SK-N-SH treated with all-trans-retinoic acid at 6 μM for 48 hours (cell line): ENCODE measurements around the gene IFRD2.
"Not testable (repeated sequence)": the region's sequence is repeated elsewhere in the genome, so short reads cannot be mapped to it uniquely, and the experiment has no call there.

Experiments used
- ATAC-seq: fragments of 200-7000 bp; cut with Tn5 transposase; 3 replicates; pipeline ENCODE4 v1.9.1; 2020; ENCODE audit warnings: mild to moderate bottlenecking, moderate library complexity
- BACH2 ChIP-seq: fragments of 250-450 bp; sonication (Bioruptor Pico); IDR thresholded peaks from 2 replicates; pipeline ENCODE4 v1.9.0; 2021; ENCODE audit warnings: mild to moderate bottlenecking, borderline replicate concordance
- CREB5 ChIP-seq: fragments of 250-450 bp; sonication (Bioruptor Pico); IDR thresholded peaks from 2 replicates; pipeline ENCODE4 v1.5.1; 2020; ENCODE audit warnings: low read depth, mild to moderate bottlenecking, moderate library complexity
- CSDC2 ChIP-seq: fragments of 250-450 bp; sonication (Bioruptor Pico); IDR thresholded peaks from 2 replicates; pipeline ENCODE4 v1.5.0; 2020; ENCODE audit warnings: mild to moderate bottlenecking, moderate library complexity
- ESRRG ChIP-seq: fragments of 250-450 bp; sonication (Bioruptor Pico); IDR thresholded peaks from 2 replicates; pipeline ENCODE4 v1.6.1; 2021; ENCODE audit warnings: mild to moderate bottlenecking
- ISL1 ChIP-seq: fragments of 250-450 bp; sonication (Bioruptor Pico); IDR thresholded peaks from 2 replicates; pipeline ENCODE4 v2.1.2; 2022; ENCODE audit warnings: mild to moderate bottlenecking, moderate library complexity
- OSR1 ChIP-seq: fragments of 250-450 bp; sonication (Bioruptor Pico); IDR thresholded peaks from 2 replicates; pipeline ENCODE4 v1.8.0; 2022; ENCODE audit warnings: moderate library complexity, mild to moderate bottlenecking, inconsistent platforms
- RARB ChIP-seq: fragments of 250-450 bp; sonication (Bioruptor Pico); IDR thresholded peaks from 2 replicates; pipeline ENCODE4 v1.8.0; 2021; ENCODE audit warnings: mild to moderate bottlenecking, moderate library complexity
- SNAI2 ChIP-seq: fragments of 250-450 bp; sonication (Bioruptor Pico); IDR thresholded peaks from 2 replicates; pipeline ENCODE4 v1.5.0; 2020; ENCODE audit warnings: mild to moderate bottlenecking, moderate library complexity
- TCF4 ChIP-seq: fragments of 250-450 bp; sonication (Bioruptor Pico); IDR thresholded peaks from 2 replicates; pipeline ENCODE4 v1.8.0; 2021; ENCODE audit warnings: mild to moderate bottlenecking, moderate library complexity, borderline replicate concordance
- TOX ChIP-seq: fragments of 250-450 bp; sonication (Bioruptor Pico); IDR thresholded peaks from 2 replicates; pipeline ENCODE4 v1.8.0; 2021; ENCODE audit warnings: mild to moderate bottlenecking, moderate library complexity, borderline replicate concordance
- ZC3H10 ChIP-seq: fragments of 250-450 bp; sonication (Bioruptor Pico); IDR thresholded peaks from 2 replicates; pipeline ENCODE4 v1.5.1; 2021; ENCODE audit warnings: mild to moderate bottlenecking, moderate library complexity
- ZFP3 ChIP-seq: fragments of 250-450 bp; sonication (Bioruptor Pico); IDR thresholded peaks from 2 replicates; pipeline ENCODE4 v1.5.0; 2020; ENCODE audit warnings: mild to moderate bottlenecking, moderate library complexity
- ZNF565 ChIP-seq: fragments of 450-650 bp; formaldehyde crosslinking; conservative IDR thresholded peaks from 2 replicates; pipeline ENCODE4 v1.5.0; 2020; ENCODE audit warnings: low read depth, mild to moderate bottlenecking, moderate library complexity
- ZNF70 ChIP-seq: fragments of 450-650 bp; formaldehyde crosslinking; IDR thresholded peaks from 2 replicates; pipeline ENCODE4 v1.5.0; 2020; ENCODE audit warnings: mild to moderate bottlenecking, moderate library complexity
- ZNF8 ChIP-seq: fragments of 450-650 bp; formaldehyde crosslinking; IDR thresholded peaks from 2 replicates; pipeline ENCODE4 v1.5.0; 2020; ENCODE audit warnings: mild to moderate bottlenecking, moderate library complexity
- TF ChIP-seq, protein P1 (sequence below): fragments of 250-450 bp; sonication (Bioruptor Pico); IDR thresholded peaks from 2 replicates; pipeline ENCODE4 v1.8.0; 2021; ENCODE audit warnings: low read depth, mild to moderate bottlenecking, moderate library complexity, borderline replicate concordance
- TF ChIP-seq, protein P2 (sequence below): fragments of 250-450 bp; sonication (Bioruptor Pico); IDR thresholded peaks from 2 replicates; pipeline ENCODE4 v1.5.1; 2021; ENCODE audit warnings: mild to moderate bottlenecking, moderate library complexity
- TF ChIP-seq, protein P3 (sequence below): fragments of 250-450 bp; sonication (Bioruptor Pico); IDR thresholded peaks from 2 replicates; pipeline ENCODE4 v1.8.0; 2020; ENCODE audit warnings: mild to moderate bottlenecking, moderate library complexity, borderline replicate concordance
- TF ChIP-seq, protein P4 (sequence below): fragments of 250-450 bp; sonication (Bioruptor Pico); IDR thresholded peaks from 2 replicates; pipeline ENCODE4 v1.5.0; 2020; ENCODE audit warnings: mild to moderate bottlenecking, moderate library complexity

The IFRD2 gene

DNA sequence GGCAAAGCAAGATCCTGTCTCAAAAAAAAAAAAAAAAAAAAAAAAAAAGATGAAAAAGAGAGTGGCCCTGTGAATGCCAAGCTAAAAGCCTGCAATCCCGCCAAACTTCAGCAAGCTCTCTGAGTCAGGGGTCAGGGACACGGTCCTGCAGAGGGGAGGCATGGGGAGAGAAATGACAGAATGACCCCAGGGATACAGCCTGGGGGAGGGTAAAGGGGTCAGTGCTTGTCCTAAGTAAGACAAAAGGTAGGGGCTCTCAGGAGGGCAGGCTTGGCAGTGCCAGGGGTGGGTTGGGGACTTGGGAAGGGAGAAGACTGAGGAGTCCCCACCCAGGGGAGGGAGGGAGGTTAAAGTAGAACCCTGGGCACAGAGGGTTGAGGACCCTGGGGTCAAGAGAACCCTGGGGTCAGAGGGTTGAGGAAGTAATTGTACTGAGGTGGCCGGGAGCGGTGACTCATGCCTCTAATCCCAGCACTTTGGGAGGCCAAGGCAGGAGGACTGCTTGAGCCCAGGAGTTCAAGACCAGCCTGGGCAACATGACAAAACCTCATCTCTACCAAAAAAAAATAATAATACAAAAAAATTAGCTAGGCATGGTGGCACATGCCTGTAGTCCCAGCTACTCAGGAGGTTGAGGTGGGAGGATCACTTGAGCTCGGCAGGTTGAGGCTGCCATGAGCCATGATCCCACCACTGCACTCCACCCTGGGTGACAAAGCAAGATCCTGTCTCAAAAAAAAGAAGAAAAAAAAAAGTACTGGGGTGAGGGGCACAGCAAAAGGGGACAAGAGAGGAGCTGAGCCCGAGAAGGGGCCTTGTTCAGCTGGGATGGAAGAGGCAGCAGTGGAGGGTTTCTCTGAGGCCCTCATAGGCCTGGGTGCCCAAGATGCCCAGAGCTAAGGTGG lies 28.5 kb downstream of the IFRD2 start:
- TF ChIP-seq RARB (CRISPR knock-in tag) (no peak), ZFP3 (CRISPR knock-in tag) (no peak), ZNF8 (CRISPR knock-in tag) (no peak), CREB5 (no peak), TOX (CRISPR knock-in tag) (no peak), ESRRG (CRISPR knock-in tag) (no peak), SNAI2 (no peak), CSDC2 (no peak), ZNF70 (CRISPR knock-in tag) (no peak), OSR1 (no peak), ISL1 (CRISPR knock-in tag) (no peak), TCF4 (no peak), BACH2 (CRISPR knock-in tag) (no peak)
- TF ChIP-seq, protein P1, sequence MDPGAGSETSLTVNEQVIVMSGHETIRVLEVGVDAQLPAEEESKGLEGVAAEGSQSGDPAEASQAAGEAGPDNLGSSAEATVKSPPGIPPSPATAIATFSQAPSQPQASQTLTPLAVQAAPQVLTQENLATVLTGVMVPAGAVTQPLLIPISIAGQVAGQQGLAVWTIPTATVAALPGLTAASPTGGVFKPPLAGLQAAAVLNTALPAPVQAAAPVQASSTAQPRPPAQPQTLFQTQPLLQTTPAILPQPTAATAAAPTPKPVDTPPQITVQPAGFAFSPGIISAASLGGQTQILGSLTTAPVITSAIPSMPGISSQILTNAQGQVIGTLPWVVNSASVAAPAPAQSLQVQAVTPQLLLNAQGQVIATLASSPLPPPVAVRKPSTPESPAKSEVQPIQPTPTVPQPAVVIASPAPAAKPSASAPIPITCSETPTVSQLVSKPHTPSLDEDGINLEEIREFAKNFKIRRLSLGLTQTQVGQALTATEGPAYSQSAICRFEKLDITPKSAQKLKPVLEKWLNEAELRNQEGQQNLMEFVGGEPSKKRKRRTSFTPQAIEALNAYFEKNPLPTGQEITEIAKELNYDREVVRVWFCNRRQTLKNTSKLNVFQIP (CRISPR knock-in tag) = no peak
- TF ChIP-seq, protein P2, sequence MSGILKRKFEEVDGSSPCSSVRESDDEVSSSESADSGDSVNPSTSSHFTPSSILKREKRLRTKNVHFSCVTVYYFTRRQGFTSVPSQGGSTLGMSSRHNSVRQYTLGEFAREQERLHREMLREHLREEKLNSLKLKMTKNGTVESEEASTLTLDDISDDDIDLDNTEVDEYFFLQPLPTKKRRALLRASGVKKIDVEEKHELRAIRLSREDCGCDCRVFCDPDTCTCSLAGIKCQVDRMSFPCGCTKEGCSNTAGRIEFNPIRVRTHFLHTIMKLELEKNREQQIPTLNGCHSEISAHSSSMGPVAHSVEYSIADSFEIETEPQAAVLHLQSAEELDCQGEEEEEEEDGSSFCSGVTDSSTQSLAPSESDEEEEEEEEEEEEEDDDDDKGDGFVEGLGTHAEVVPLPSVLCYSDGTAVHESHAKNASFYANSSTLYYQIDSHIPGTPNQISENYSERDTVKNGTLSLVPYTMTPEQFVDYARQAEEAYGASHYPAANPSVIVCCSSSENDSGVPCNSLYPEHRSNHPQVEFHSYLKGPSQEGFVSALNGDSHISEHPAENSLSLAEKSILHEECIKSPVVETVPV (CRISPR knock-in tag) = no peak
- TF ChIP-seq, protein P3, sequence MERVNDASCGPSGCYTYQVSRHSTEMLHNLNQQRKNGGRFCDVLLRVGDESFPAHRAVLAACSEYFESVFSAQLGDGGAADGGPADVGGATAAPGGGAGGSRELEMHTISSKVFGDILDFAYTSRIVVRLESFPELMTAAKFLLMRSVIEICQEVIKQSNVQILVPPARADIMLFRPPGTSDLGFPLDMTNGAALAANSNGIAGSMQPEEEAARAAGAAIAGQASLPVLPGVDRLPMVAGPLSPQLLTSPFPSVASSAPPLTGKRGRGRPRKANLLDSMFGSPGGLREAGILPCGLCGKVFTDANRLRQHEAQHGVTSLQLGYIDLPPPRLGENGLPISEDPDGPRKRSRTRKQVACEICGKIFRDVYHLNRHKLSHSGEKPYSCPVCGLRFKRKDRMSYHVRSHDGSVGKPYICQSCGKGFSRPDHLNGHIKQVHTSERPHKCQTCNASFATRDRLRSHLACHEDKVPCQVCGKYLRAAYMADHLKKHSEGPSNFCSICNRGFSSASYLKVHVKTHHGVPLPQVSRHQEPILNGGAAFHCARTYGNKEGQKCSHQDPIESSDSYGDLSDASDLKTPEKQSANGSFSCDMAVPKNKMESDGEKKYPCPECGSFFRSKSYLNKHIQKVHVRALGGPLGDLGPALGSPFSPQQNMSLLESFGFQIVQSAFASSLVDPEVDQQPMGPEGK (CRISPR knock-in tag) = no peak
- TF ChIP-seq, protein P4, sequence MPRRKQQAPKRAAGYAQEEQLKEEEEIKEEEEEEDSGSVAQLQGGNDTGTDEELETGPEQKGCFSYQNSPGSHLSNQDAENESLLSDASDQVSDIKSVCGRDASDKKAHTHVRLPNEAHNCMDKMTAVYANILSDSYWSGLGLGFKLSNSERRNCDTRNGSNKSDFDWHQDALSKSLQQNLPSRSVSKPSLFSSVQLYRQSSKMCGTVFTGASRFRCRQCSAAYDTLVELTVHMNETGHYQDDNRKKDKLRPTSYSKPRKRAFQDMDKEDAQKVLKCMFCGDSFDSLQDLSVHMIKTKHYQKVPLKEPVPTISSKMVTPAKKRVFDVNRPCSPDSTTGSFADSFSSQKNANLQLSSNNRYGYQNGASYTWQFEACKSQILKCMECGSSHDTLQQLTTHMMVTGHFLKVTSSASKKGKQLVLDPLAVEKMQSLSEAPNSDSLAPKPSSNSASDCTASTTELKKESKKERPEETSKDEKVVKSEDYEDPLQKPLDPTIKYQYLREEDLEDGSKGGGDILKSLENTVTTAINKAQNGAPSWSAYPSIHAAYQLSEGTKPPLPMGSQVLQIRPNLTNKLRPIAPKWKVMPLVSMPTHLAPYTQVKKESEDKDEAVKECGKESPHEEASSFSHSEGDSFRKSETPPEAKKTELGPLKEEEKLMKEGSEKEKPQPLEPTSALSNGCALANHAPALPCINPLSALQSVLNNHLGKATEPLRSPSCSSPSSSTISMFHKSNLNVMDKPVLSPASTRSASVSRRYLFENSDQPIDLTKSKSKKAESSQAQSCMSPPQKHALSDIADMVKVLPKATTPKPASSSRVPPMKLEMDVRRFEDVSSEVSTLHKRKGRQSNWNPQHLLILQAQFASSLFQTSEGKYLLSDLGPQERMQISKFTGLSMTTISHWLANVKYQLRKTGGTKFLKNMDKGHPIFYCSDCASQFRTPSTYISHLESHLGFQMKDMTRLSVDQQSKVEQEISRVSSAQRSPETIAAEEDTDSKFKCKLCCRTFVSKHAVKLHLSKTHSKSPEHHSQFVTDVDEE (CRISPR knock-in tag) = no peak
- ATAC-seq = no peak

GRCh38 chr3:50262778-50263177 lies 29.5 kb downstream of the IFRD2 start:
- TF ChIP-seq RARB (CRISPR knock-in tag) = no peak
- no peak for TF ChIP-seq ZNF565 (CRISPR knock-in tag)
- TF ChIP-seq, protein P2 (CRISPR knock-in tag) = no peak
- no peak for TF ChIP-seq TCF4
- no peak for TF ChIP-seq OSR1
- no peak for TF ChIP-seq ZNF70 (CRISPR knock-in tag)
- no peak for TF ChIP-seq TOX (CRISPR knock-in tag)
- TF ChIP-seq SNAI2 = no peak
- TF ChIP-seq CREB5 = no peak
- no peak for TF ChIP-seq CSDC2
- TF ChIP-seq BACH2 (CRISPR knock-in tag) = no peak
- TF ChIP-seq, protein P3 (CRISPR knock-in tag) = no peak
- no peak for TF ChIP-seq ZC3H10 (CRISPR knock-in tag)
- TF ChIP-seq, protein P4 (CRISPR knock-in tag) = no peak
- no peak for ATAC-seq

DNA sequence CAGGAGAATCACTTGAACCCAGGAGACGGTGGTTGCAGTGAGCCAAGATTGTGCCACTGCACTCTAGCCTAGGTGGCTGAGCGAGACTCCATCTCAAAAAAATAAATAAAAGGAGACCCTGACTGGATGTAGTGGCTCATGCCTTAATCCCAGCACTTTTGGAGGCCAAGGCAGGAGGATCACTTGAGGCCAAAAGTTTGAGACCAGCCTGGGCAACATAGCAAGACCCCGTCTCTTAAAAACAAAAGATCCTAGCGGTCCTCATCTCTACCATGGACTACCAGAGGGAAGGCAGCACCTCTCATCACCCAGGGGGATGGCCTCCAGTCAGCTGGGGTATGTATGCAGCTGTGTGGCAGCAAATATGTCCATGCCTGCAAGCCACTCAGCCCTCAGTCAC lies 30.0 kb downstream of the IFRD2 start:
- not testable (repeated sequence) for ATAC-seq
